Gastroesophageal sphincter (tissue), 4 donors: ENCODE measurements around the gene ALDH3A1. TPM values are rescaled to one million over a fixed set of nuclear protein-coding genes. Genes with fewer than 3 reads are reported as not detected.
A peak's percentile ranks its signal among the peaks of the same experiment; 100 is the strongest.

Source experiments
- ATAC-seq: fragments of 150-250 bp; one replicate; pipeline ENCODE4 v1.9.1; 2016; ENCODE audit warnings: mild to moderate bottlenecking, moderate library complexity
- H3K27ac ChIP-seq, 4 donors: fragments of 200-600 bp; sonication (generic) in 3 of 4; 1 replicate in 3 of 4; 2 replicates in 1 of 4; pipeline ENCODE4 v1.5.1; 2016 to 2019
- H3K27me3 ChIP-seq: fragments of 200-600 bp; sonication (generic); one replicate; pipeline ENCODE4 v1.5.1; 2019
- H3K36me3 ChIP-seq, 2 donors: fragments of 200-600 bp; sonication (generic); one replicate each; pipeline ENCODE4 v1.5.1; 2019; ENCODE audit warnings: control low read depth in 1 of 2
- H3K4me1 ChIP-seq, 3 donors: fragments of 200-600 bp; sonication (generic); 1 replicate in 2 of 3; 2 replicates in 1 of 3; pipeline ENCODE4 v1.5.1; 2016 to 2019; ENCODE audit warnings: control low read depth in 2 of 3
- H3K4me3 ChIP-seq, 2 donors: fragments of 200-600 bp; sonication (generic); one replicate each; pipeline ENCODE4 v1.5.1; 2019; ENCODE audit warnings: mild to moderate bottlenecking in 1 of 2, moderate library complexity in 1 of 2
- H3K9me3 ChIP-seq, 3 donors: fragments of 200-600 bp; sonication (generic); one replicate each; pipeline ENCODE4 v1.5.1; 2017 to 2019; ENCODE audit warnings: control low read depth in 2 of 3
- EP300 ChIP-seq: sonication (generic); formaldehyde crosslinking; IDR thresholded peaks from one replicate; pipeline ENCODE4 v1.6.1; 2017; ENCODE audit warnings: antibody characterized with exemption, mild to moderate bottlenecking
- POLR2A ChIP-seq, 2 donors: fragments of 450-650 bp; IDR thresholded peaks; one replicate each; pipeline ENCODE4 v1.6.1; 2017; ENCODE audit warnings: antibody characterized with exemption in 2 of 2, mild to moderate bottlenecking in 2 of 2, moderate library complexity in 1 of 2
- POLR2AphosphoS5 ChIP-seq: sonication (generic); formaldehyde crosslinking; IDR thresholded peaks from one replicate; pipeline ENCODE4 v1.6.1; 2017; ENCODE audit warnings: antibody characterized with exemption
- WGBS, 2 donors: methylation state at CpG; one replicate each; pipeline ENCODE4 v1.1.5; 2018; ENCODE audit warnings: low coverage in 1 of 2; 5-methylcytosine and 5-hydroxymethylcytosine counted together
- total RNA-seq, 4 donors: library from RNA; depleted of rRNA; stranded (reverse); fragments of >200 nt; gene quantifications; one replicate each; pipeline ENCODE4 v1.1.0, GENCODE V29; 2016
- TF ChIP-seq, protein P1 (sequence below), 4 experiments: fragments of 200-600 bp in 2 of 4; fragments of 450-650 bp in 2 of 4; sonication (generic) in 1 of 4; IDR thresholded peaks; one replicate each; pipeline ENCODE4 v1.5.1; 2017 to 2019; ENCODE audit warnings: antibody characterized with exemption in 4 of 4, mild to moderate bottlenecking in 2 of 4, moderate library complexity in 2 of 4

The ALDH3A1 gene
- total RNA-seq, 4 donors from 2014 or later = 1.6 to 18.8 (median 3.1) TPM

DNA sequence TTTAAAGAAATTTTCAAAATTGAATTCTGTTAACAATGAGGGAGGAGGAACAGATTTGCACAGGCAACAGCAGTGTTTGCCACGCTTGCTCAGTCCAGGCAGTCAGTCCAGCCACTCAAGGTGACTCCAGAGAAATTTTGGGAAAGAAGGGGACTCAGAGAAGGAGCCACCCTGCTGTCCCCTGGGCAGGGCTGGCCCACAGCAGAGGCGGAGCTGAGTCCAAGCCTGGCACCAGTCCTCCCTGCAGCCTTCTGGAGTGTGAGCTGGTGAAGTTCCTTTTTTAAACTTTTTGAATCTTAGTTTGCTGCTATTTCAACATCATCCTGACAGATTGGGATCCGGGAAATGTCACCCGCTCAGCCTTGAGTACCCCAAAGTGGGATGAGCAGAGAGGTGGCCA, 17.3 kb downstream of the ALDH3A1 start:
- no peak for ATAC-seq
- no peaks in the 10 kb centered on the region for H3K9me3 ChIP-seq
- H3K4me3 ChIP-seq = no peak overlapping the region
- 60 to 76% methylated on average over 1 to 2 of the region's 4 CpGs for WGBS, 2 donors
- H3K27ac ChIP-seq = no peak overlapping the region
- TF ChIP-seq POLR2AphosphoS5 (no peak), EP300 (no peak), POLR2A (IDR thresholded peaks at IDR 0.05) (no peak)
- TF ChIP-seq, protein P1, sequence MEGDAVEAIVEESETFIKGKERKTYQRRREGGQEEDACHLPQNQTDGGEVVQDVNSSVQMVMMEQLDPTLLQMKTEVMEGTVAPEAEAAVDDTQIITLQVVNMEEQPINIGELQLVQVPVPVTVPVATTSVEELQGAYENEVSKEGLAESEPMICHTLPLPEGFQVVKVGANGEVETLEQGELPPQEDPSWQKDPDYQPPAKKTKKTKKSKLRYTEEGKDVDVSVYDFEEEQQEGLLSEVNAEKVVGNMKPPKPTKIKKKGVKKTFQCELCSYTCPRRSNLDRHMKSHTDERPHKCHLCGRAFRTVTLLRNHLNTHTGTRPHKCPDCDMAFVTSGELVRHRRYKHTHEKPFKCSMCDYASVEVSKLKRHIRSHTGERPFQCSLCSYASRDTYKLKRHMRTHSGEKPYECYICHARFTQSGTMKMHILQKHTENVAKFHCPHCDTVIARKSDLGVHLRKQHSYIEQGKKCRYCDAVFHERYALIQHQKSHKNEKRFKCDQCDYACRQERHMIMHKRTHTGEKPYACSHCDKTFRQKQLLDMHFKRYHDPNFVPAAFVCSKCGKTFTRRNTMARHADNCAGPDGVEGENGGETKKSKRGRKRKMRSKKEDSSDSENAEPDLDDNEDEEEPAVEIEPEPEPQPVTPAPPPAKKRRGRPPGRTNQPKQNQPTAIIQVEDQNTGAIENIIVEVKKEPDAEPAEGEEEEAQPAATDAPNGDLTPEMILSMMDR (IDR thresholded peaks at IDR 0.05) = no peak
- H3K36me3 ChIP-seq = no peaks in the 10 kb centered on the region
- peaks cover 4 to 39% (median 23%) of the 10 kb centered on the region in 3 donors for H3K4me1 ChIP-seq
- H3K27me3 ChIP-seq = no peaks in the 10 kb centered on the region

DNA sequence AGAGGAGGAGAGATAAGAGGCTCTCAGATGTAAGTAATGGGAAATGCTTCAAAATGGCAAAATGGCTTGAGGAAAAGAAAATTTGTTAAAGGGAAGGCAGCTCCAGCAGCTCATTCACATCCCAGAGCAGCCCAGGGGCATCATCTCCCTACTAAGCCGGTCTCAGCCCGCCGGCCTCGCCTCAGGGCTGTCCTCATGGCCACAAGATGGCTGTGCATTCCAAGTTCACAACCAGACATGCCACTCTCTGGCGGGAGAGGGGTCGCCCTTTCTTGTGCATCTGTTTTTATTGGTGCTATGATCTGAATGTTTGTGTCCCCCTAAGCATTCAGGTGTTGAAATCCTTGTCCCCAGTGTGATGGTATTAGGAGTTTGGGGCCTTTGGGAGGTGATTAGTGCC, 18.2 kb downstream of the ALDH3A1 start:
- Histone ChIP-seq H3K4me1 (peaks cover 4 to 44% (median 23%) of the 10 kb centered on the region in 3 donors), H3K27ac (peak overlapping the region in 2 of 4 donors; percentile 87 to 90), H3K27me3 (no peaks in the 10 kb centered on the region), H3K4me3 (no peak overlapping the region), H3K36me3 (no peaks in the 10 kb centered on the region), H3K9me3 (no peaks in the 10 kb centered on the region)
- 82 to 90% methylated on average over 2 to 4 of the region's 6 CpGs for WGBS, 2 donors
- ATAC-seq = no peak
- no peak for TF ChIP-seq POLR2AphosphoS5
- no peak for TF ChIP-seq POLR2A (IDR thresholded peaks at IDR 0.05)
- no peak for TF ChIP-seq EP300
- TF ChIP-seq, protein P1 (IDR thresholded peaks at IDR 0.05) = no peak

DNA sequence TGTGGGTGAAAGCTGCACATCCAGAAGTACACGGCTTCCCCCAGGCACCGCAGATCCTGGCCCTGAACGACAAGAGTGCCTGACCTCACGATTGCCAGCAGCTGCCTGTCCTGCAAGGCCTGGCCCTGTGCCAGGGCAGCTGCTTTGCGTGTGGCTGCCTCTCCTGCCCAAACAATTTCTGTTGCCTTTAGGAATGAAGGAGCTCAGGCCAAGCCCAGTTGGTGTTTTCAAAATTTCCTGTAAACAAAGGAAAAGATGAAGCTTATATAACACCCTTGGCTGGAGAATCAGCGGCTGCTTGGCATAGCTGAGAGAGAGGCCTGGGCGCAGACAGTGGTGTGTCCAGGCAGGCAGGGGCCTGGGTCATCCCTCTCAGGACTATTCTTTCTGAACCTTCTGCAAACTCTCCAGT, 20.0 kb downstream of the ALDH3A1 start:
- no peak for TF ChIP-seq POLR2A (IDR thresholded peaks at IDR 0.05)
- TF ChIP-seq EP300 = no peak
- TF ChIP-seq POLR2AphosphoS5 = peak; percentile 94
- TF ChIP-seq, protein P1 (IDR thresholded peaks at IDR 0.05) = no peak
- Histone ChIP-seq H3K4me1 (peaks cover 4 to 54% (median 23%) of the 10 kb centered on the region in 3 donors), H3K27ac (peak overlapping the region; percentile 77 to 91 (median 88)), H3K9me3 (no peaks in the 10 kb centered on the region), H3K27me3 (no peaks in the 10 kb centered on the region), H3K36me3 (no peaks in the 10 kb centered on the region), H3K4me3 (no peak overlapping the region)
- WGBS, 2 donors = 17 to 20% methylated on average over 1 to 2 of the region's 7 CpGs
- peak; percentile 88 for ATAC-seq

DNA sequence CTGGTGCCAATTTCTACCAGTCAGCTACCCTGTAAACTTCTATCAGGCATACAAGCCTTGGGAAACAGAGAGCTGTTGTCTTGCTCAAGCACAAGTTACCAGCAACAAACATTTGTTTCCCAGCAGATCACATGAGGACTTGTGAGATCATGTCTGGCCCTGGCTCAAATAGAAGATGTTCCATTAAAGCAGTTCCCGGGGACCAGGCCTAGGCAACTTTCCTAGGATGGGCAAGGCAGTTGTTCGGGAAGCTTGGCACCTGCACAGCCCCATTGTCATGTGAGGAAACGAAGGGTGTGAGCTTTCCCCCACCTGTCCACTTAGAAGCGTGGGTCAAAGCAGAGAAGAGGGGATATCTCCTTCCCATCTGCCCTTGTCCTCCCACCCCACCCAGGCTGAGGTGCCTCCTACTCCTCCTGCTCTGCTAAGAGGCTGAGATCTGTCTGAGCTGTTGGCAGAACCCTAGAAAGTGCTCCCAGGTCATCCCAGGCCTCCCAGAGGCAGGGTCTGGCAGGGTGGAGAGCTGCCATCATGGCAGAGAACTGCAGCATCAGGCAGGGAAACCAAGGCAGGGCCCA, 20.5 kb downstream of the ALDH3A1 start:
- H3K4me3 ChIP-seq = no peak overlapping the region
- no peaks in the 10 kb centered on the region for H3K36me3 ChIP-seq
- H3K27ac ChIP-seq = peak overlapping the region; percentile 77 to 91 (median 88)
- H3K27me3 ChIP-seq = no peaks in the 10 kb centered on the region
- H3K9me3 ChIP-seq = no peaks in the 10 kb centered on the region
- TF ChIP-seq POLR2A (IDR thresholded peaks at IDR 0.05) = no peak
- TF ChIP-seq POLR2AphosphoS5 = peak; percentile 92
- peaks cover 4 to 54% (median 23%) of the 10 kb centered on the region in 3 donors for H3K4me1 ChIP-seq
- ATAC-seq = peak; percentile 74
- 0 to 4% methylated on average over 1 to 3 of the region's 4 CpGs for WGBS, 2 donors

DNA sequence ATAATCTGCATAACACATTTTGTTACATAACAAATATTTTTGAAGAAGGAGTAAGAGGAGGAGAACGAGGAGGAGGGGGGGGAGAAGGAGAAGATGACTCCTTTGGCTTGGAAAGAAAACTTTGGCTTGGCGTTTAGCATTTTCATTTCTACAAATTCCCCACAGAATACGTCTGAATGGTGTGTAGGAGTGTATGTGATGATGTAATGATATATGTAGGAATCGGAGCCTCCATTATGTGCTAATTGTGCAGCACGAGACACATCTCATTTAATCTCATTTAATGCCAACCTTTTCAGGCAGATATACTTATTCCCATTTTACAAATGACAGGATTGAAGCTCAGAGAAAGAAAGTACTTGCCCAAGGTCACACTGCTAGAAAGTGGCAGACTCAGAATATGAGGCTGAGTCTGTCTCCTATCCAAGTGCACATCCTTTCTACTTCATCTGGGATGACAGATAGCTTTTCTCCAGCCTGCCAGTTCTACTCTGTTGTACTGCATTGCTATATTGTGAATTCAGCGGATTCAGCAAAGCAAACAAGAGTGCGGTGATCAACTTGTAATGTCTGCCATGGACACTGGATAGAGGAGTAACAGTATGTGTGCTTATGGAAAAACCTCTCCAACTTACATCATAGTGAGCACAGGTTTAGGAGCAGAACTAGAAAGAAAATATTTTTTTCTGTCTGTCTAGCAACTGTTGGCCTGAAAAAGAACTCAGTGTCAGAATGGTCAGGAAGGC, 21.3 kb downstream of the ALDH3A1 start:
- WGBS, 2 donors = 53 to 63% methylated on average over 6 to 7 of the region's 7 CpGs
- H3K27me3 ChIP-seq = no peaks in the 10 kb centered on the region
- H3K4me1 ChIP-seq = peaks cover 4 to 54% (median 23%) of the 10 kb centered on the region in 3 donors
- no peak overlapping the region for H3K4me3 ChIP-seq
- no peak for TF ChIP-seq EP300
- TF ChIP-seq, protein P1 (IDR thresholded peaks at IDR 0.05) = no peak
- TF ChIP-seq POLR2AphosphoS5 = no peak
- TF ChIP-seq POLR2A (IDR thresholded peaks at IDR 0.05) = no peak
- no peaks in the 10 kb centered on the region for H3K36me3 ChIP-seq
- no peaks in the 10 kb centered on the region for H3K9me3 ChIP-seq
- peak overlapping the region; percentile 77 to 91 (median 88) for H3K27ac ChIP-seq
- ATAC-seq = peak; percentile 4
